Tibial nerve (tissue), 4 donors: ENCODE measurements around the gene GNAQ.

Source experiments
- EP300 ChIP-seq, 2 donors: sonication (generic); formaldehyde crosslinking; IDR thresholded peaks; one replicate each; pipeline ENCODE4 v1.6.1; 2017; ENCODE audit warnings: antibody characterized with exemption in 2 of 2, mild to moderate bottlenecking in 1 of 2
- TF ChIP-seq, protein P1 (sequence below), 5 experiments: fragments of 200-600 bp in 3 of 5; fragments of 450-650 bp in 2 of 5; sonication (generic) in 3 of 5; IDR thresholded peaks; one replicate each; pipeline ENCODE4 v1.5.1; 2016 to 2019; ENCODE audit warnings: antibody characterized with exemption in 5 of 5, mild to moderate bottlenecking in 3 of 5, moderate library complexity in 2 of 5

DNA sequence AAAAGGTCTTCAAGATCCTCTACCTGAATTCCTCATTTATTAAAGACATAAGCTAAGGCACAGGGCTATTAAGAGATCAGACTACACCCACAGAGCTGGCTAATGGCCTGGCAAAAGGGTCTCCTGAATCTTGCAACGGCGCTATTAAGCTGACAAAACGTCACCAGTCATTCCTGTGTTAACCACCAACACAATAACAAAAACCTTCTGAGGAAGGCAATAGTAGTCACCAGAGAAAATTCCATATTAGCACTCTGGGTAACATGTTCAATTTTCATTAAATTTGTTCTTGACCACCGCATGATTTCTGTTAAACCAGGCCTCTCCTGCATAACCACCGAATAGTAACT lies 77.0 kb downstream of the GNAQ start:
- TF ChIP-seq, protein P1, sequence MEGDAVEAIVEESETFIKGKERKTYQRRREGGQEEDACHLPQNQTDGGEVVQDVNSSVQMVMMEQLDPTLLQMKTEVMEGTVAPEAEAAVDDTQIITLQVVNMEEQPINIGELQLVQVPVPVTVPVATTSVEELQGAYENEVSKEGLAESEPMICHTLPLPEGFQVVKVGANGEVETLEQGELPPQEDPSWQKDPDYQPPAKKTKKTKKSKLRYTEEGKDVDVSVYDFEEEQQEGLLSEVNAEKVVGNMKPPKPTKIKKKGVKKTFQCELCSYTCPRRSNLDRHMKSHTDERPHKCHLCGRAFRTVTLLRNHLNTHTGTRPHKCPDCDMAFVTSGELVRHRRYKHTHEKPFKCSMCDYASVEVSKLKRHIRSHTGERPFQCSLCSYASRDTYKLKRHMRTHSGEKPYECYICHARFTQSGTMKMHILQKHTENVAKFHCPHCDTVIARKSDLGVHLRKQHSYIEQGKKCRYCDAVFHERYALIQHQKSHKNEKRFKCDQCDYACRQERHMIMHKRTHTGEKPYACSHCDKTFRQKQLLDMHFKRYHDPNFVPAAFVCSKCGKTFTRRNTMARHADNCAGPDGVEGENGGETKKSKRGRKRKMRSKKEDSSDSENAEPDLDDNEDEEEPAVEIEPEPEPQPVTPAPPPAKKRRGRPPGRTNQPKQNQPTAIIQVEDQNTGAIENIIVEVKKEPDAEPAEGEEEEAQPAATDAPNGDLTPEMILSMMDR (IDR thresholded peaks at IDR 0.05): no peak
- no peak for TF ChIP-seq EP300 (IDR thresholded peaks at IDR 0.05)
